Inflammatory macrophage (primary cell): ENCODE measurements around the gene ROBO1.
A peak's percentile ranks its signal among the peaks of the same experiment; 100 is the strongest.

Experiments
- DNase-seq, 2 donors: peaks; one replicate each; pipeline ENCODE4 v3.0.0-alpha.2; 2020 to 2022

ROBO1 gene

DNA sequence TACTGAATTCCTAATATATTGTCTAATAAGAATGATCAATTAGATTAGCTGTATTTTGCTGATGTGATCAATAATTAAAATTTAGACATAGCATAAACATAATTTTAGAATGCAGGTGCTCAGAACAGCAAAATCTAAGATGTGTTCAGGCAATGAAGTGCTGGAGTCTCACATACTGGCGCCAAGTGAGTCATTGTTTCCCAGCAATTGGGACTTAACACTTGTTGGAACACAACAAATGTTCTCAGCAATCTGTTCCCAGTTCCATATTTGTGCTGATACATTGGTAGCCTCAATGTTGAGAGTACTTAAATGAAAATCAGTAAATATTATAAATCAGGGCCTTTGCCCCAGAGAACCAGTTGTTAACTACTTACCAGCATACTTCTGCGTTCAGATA, 619.0 kb downstream of the ROBO1 start:
- DNase-seq = no peak

DNA sequence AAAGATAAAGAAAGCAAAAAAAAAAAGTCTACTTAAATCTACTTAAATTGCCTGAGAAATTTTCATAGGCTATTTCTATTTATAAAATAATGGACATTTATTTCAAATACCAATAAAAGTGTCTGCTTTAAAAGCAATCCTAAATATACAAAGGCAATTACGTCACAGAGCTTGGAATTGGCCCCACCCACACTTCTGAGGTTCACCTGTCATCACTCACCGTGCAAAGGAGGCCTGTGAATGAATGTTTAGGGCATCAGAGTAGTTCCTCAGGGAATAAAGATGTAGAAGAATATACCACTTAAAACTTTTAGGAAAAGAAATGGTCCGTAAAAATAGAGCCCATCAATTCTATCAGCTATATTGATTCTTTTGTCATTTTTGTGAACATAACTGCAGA, 621.8 kb downstream of the ROBO1 start:
- DNase-seq = no peak

DNA sequence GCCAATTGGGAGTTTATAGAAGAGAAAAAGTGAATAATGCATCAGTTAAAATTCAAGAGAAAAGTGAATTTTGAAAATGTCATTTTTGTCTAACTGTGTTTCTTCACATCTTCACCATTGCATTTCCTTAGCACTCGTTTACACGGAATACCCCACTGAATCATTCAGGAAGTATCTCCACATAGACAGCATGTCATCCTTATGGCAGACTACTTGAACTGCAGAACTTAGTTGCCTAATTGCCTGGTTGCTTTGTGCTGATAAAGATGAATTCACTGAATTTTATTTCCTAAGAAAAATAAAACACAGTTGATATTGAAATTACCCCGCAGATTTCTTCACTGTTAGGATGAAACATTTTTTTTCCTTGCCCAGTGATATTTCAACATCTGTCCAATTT, 627.1 kb downstream of the ROBO1 start:
- no peak for DNase-seq

DNA sequence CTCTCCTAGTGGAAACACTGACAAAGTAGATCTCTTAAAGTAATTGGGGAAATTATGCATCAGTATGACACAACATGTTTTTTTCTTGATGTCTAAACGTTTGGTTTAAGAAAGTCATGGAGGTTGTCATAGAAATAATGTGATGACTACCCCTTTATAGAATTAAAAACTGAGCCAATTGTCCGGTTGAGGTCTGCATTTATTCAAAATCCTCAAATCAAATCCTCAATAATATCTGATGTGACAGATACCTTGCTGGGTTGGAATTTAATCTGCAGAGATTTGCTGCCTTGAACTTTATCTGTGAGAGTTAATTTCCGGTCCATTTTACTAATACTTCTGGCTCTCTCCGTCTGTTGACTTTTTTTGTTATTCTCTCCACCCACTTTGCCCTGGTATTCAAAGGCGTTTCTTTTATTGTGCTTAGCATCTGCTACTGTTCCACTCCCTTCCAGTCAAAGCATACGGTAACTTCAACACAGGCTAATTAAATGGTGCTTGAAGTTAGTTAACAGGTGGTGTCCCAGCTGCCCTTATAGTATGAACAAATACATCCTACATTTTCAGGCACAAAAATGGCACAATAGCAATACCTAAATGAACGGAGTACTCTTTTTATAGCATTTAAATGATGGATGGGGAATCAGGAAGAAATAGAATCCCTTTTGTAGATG, 628.3 kb downstream of the ROBO1 start:
- no peak for DNase-seq

DNA sequence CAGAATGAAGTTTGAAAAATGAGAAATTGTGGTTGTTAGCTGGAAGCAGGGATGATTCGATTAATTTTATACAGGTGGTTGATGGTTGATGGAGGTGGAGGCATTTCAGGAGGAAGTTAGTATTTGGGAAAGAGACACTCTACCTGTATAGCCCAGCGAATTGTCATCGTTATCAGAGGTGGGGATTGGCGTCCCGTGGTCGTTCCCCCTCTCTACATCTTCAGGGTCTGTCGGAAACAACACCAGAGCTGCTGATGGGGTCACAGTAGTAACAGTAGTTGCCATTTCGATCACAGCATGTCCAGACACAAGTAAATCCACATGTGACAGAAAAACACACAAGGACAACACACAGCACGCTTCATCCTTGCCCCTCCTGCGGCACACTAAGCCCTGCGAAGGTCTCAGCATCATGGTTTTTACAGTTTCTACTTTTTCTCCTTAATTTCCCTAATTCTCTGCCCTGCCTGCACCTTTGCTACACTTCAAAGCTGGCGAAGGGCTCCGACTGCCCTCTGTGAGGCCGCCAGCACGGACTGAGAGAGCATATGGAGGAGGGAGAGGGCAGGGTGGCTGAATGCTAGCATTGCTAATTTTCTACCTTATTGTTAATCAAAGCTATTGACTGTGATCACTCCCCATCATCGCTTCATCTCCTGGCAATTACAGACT, 642.3 kb downstream of the ROBO1 start:
- DNase-seq = no peak

DNA sequence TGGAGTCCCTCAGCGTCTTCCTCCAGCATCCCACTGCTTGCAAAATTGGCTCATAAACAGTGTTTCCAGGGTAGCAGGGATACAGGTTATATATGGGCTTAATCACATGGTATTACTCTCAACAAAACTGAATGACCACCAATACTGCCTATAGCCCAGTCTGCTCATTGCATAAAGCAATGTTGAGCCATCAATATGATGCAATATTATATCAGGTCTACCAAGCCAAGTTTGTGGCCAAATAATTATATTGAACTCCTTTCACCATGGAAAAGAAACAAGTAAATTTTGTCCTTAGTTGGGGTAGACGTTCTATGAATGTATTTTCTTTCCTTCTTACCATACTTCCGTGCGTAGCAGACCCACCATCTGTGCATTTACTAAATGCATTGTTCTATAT, 652.3 kb downstream of the ROBO1 start:
- no peak for DNase-seq

DNA sequence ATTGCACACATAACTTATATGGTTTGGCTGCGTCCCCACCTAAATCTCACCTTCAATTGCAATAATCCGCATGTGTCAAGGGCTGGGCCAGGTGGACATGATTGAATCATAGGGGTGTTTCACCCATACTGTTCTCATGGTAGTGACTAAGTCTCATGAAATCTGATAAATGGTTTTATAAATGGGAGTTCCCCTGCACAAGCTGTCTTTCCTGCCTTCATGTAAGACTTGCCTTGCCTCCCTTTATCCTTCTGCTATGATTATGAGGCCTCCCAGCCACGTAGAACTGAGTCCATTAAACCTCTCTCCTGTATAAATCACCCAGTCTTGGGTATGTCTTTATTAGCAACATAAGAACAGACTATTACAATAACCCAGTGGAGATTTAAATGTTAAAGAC, 653.9 kb downstream of the ROBO1 start:
- no peak for DNase-seq

DNA sequence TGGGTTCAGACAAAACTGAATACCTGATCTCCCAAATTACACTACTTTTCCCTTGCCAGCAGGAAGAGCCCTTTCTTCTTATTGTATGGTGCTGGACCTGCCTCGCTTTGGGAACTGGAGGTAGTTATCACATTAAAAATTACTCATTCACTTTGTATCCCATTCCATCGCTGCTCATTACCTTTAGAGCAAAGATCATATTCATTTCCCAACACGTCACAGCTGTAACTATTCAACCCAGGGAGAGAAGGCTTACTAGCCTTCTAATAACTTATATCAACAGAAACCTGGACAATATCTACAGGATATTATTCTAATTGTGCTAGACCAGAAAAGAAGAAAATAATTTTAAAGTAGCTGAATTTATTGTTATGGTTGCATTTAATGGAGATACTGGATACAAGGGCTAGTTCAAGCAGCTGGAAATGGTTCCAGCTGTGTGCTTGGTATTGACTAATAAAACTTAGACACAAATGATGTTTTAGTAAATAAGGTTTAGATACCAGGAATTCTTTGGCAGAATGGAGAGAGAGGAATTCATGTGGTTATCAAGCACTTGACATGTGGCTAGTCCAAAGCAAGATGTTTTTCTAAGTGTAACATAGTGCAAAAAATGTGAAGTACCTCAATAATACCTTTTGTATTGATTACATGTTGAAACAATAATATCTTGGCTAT, 656.3 kb downstream of the ROBO1 start:
- DNase-seq = no peak

DNA sequence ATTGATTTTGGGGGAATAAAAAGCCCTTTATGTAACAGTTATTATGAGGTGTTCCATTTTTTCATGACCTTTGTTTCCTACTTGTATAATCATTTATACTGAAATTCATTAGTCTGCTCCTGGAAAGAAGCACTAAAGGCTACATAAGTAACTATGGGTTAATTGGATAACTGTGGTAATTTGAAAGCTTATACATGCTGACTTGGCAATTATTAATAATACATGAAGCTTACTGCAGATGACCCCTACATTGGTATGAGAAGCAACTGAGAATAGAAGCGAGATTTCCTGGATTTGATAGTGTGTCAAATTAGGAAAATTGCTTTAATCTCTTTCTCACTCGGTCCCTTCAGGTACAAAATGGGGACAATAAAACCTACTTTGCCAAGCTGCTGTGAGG, 658.0 kb downstream of the ROBO1 start:
- DNase-seq = no peak

DNA sequence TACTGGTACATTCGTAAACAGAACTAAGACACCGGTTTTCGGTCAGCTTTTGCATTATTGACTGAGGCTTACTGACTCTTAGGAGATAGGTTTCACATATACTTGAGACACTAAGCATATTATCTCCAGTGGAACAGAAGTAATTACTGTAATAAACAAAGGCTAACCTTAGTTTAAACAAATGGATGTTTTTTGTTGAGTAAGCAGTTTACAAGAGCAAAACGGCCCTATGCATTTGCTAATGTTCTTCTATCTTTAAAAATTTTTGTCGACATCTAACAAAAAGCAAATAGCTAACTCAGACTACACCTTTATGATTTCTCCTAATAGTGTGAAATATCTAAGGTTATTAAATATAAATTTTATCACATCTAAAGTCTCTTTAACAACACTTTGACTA, 664.5 kb downstream of the ROBO1 start:
- DNase-seq = no peak

DNA sequence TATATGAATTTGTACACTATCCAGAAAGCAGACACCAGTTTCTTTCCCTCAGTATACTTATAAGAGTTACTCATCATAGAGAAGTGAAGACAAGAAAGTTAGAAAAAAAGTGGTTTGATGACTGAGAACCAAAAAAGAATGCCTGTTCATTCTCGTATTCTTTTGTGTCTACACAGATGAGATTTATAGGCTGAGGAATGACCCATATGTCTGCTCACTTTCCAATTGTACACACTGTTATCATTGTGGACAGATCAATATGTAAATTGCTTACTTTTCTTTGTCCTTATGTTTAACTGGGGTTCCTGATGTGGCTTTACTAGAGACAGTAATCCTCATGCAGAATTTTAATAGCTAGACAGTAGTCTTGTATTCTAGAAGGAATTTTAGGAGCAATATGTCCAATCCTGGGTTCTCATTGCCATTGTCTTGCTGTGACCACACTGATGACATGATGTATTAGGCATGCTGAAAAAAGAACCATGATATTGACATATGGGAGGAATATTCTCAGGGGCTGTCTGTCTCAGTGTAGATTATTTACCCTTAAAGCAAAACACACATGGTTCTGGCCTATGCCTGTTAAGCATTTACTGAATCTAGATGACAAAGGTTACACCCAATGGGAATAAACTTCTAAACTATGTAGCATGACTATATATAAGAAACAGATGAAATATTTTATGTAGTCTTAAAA, 669.7 kb downstream of the ROBO1 start:
- DNase-seq = no peak

DNA sequence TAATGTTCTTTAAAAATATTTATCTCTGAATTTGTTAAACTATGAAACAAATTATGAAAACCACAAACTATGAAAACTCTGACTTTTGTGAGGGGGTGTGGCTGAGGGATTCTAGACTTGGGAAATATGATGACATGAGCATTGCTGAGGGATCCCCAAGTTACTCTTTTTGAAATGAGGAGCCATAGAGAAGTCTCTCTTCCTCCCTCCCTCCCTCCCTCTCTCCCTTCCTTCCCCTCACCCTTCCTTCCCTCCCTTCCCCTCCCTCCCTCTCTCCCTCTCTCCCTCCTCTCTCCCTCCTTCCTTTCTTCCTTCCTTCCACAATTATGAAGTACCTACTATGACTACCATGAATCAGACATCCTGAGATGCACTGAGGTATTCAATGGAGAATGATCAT, 673.1 kb downstream of the ROBO1 start:
- DNase-seq = no peak

DNA sequence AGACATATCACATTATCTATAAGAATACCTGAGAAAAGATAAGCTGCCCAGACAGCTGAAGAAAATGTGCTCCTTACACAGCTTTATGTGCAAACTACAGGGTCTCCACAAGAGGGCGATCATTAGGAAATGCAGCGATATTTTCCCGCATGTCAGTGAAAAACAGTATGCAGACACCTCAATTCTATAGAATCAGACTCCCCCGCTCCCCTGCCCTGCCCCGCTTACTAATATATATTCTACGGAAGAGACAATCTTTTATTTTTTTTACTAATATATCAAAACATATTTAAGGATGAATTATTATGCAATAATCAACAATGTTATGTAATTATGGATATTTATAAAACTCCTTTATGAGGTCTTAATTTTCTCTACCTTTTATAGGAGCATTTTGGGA, 681.3 kb downstream of the ROBO1 start:
- DNase-seq = peak; percentile 41 to 53

DNA sequence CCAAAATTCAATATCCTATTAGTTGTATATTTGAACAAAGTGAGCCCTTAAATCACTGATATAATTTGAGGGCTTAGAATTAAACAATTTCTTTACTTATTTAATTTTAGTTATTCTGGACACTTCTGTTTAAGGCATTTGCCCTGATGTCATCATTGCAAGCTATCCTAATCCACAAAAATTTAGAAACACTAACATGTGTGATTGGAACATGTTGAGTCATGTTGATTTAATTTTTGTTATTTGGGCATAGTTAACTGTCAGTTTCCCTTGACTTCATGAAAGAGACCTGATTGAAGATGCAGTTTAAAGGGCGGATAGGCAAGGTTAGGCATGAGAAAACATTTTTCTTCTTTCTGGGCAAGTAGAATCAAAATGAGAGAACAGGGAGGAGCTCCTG, 682.6 kb downstream of the ROBO1 start:
- DNase-seq = no peak

DNA sequence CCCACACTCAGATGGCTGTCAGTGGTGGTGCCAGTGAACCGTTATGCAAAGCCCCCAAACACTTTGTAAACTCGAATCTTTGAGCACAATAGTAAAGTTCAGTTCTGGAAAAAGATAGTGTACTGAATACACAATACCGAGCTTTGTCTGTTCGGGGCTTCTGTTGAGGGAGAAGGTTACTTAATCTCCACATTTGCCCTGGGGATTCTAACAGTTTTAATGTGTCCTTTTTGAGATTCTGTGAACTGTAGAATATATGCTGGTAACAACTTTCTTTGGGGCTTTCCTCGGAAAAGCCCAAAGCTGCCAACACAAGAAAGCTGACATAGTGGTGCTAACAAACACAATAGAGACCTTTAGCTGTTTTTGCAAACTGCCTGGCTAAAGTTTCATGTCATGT, 686.5 kb downstream of the ROBO1 start:
- DNase-seq = no peak

DNA sequence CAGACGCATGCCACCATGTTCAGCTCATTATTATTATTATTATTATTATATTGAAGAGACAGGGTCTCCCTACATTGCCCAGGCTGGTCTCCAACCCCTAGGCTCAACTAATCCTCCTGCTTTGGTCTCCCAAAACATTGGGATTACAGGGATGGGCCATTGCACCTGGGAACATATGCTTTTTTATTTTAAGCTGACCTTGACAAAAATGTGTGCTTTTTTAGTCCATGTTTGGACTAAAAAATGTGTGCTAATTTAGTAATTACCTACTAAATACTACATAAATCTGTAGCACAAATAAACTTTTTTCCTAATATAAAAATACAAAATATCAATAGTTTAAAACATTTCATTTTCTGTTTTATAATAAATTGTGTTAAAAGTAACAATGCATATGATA, 693.2 kb downstream of the ROBO1 start:
- DNase-seq = no peak

DNA sequence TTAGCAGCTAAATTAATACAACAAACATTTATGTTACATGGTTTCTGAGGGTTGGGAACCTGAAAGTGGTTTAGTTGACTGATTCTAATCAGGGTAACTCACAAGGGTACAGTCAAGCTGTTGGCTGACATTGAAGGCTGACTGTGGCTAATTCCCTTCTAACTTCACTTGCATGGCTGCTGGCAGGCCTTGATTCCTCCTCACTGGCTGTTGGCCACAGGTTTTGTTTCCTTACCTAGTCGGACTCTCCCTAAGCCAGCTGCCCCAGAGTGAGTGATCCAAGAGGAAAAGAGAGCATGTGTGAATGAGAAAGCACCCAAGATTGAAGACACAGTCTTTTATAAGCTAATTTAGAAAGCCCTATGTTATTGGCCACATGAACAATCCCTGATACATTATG, 700.1 kb downstream of the ROBO1 start:
- no peak for DNase-seq

DNA sequence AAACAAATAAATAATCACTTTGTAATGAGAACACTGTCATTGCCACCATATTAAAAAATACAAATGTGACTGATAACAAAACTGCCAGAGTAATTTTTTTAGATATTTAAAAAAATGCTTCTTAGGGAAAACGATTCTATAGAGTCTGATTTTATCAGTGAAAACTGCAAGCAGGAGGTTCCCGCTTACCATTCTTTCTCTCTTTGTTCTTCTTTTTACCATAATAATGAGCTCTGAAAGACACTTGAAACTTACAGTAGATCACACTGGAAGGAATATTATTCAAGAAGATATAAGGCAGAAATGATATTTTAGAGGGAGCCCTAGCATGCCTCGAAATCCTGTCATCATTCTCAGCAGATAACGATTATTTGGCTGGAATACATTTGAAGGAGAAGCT, 701.3 kb downstream of the ROBO1 start:
- no peak for DNase-seq

DNA sequence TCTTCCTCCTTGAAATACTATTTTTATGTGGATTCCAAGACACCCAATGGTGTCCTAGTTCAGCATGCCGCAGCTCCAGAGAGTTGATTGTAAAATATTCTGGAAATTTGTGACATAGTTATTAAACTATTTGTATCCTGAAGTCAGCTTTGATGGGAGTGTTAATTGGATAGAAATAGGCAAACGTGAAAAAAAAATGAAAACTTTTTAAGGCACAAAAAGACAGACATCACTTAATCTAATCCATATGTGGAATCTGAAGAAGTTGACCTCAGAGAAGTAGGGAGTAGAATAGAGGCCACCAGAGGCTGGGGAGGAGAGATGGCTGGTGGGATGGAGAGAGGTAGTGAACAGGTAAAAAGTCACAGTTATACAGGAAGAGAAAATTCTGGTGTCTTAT, 704.2 kb downstream of the ROBO1 start:
- no peak for DNase-seq

DNA sequence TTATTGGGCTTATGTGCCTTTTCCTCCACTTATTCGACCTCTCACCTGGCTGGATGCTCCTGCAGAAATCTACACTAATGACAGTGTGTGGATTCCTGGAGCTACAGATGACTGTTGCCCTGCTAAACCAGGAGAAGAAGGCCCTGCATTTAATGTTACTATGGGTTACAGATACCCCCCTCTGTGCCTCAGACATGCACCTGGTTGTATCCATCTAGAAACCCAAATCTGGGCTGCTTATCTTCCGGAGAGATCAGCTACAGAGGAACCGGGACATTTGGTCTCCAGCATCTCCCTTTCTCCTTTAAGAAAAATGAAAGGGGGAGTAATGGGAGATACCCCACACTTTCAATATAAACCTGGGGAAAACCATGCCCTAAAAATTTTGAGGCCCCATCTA, 710.0 kb downstream of the ROBO1 start:
- DNase-seq = no peak

DNA sequence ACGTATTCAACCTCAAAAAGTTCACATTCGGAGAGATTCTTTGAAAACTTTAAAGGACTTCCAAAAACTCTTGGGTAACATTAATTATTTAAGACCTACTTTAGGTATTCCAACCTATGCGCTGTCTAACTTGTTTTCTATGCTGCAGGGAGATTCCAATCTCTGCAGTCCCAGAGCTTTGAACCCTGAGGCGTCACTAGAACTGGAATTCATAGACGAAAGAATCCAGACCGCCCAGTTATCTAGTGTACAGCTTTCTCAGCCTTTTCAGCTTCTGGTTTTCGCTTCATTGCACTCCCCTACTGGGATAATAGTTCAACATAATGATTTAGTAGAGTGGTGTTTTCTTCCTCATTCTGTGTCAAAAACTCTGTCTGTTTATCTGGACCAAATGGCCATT, 711.3 kb downstream of the ROBO1 start:
- DNase-seq = no peak

DNA sequence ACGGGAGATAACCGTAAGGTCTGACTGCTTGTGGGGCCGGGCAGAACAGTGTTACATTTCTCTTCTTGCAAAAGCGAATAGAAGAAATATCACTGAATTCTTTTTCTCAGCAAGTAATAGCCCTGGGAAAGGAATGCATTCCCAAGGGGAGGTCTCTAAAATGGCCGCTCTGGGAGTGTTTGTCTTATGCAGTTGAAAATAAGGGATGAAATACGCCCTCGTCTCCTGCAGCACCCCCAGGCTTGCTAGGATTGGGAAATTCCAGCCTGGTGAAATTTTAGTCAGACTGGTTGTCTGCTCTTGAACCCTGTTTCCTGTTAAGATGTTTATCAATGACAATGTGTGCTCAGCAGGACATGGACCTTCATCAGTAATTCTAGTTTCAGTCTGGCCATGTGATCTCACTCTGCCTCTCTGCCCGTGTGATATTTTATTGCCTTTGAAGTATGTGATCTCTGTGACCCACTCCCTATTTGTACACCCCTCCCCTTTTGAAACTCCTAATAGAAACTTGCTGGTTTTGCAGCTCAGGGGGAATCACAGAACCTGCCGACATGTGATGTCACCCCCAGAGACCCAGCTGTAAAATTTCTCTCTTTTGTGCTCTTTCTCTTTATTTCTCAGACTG, 715.6 kb downstream of the ROBO1 start:
- DNase-seq = no peak

DNA sequence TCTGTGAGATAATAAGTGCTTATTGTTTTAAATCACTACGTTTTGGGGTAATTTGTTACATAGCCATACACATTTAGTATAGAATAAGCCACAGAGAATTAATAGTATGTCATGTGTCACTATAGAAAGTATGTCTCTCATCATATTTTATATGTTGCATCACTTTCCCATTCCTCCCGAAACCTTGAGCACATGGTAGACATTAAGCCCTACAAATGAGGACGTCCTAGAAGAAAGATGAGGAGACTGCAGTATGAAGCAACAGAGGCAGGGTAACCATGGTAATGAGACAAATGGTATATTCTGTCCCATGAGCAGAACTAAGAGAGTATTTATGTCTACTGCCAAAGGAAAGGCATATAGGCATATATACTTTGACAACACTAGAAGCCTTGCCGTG, 720.2 kb downstream of the ROBO1 start:
- no peak for DNase-seq
